A549 treated with CORT108297 at 1 μM for 4 hours (cell line): Measurements from ENCODE around the gene MCHR2. TPM values are rescaled to one million over a fixed set of nuclear protein-coding genes. Genes with fewer than 3 reads are reported as not detected.

Experiments
- total RNA-seq: library from RNA; stranded (reverse); fragments of 200-300 nt; extraction: Qiagen RNA extraction; gene quantifications from 5 replicates; pipeline ENCODE4 v1.2.3, GENCODE V29; 2022

MCHR2 gene, protein sequence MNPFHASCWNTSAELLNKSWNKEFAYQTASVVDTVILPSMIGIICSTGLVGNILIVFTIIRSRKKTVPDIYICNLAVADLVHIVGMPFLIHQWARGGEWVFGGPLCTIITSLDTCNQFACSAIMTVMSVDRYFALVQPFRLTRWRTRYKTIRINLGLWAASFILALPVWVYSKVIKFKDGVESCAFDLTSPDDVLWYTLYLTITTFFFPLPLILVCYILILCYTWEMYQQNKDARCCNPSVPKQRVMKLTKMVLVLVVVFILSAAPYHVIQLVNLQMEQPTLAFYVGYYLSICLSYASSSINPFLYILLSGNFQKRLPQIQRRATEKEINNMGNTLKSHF
- not detected in 5 replicates for total RNA-seq

DNA sequence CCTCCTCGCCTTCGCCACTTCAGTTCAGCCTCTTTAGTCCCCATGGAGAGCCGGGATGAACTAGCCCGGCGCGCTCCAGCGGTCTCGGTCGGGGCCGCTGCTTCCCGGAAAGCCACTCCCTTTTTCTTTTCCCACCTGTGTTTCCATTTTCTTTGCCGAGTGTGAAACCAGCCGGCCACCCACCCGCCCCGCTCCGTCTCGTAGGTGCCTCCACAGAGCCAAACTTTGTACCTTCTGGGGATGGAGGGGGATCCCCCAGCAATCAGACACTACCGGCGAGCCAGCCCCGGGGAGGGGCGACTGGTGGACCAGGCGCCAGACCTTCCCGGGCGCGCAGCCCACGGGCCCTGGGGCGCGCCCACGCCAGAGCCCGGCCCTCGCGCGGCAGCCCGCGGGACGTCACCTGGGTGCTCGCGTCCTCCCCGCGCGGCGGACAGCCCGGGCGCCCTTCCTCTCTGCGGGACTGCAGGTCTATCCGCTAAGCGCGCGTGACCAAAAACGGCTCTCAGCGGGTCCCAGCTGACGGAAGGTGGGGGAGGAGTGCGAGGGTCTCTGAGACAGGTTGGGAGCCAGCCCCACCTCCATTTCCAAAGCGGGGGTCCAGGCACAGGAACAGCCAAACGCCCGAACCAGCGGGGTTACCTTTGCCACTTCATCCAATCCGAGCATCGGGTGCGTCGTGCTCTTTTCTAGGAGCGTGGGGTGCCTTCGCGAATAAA is at the start of gene MCHR2:
TSS of gene MCHR2 (minus strand) at position 691 of the 719 bp plus-strand sequence. CDS start 38,076 bp downstream, outside the sequence.

